T follicular helper cell (primary cell): Measurements from ENCODE around the gene VTI1A.

Experiments
- DNase-seq: peaks from one replicate; pipeline ENCODE4 v3.0.0-alpha.2; 2020; ENCODE audit warnings: low read depth

Gene VTI1A

GRCh38 chr10:112546474-112546873 lies 99.5 kb downstream of the VTI1A start:
- no peak for DNase-seq

- DNase-seq = no peak
Observed at GRCh38 chr10:112548535-112549276, 101.7 kb downstream of the VTI1A start.

GRCh38 chr10:112552593-112553110 lies 105.6 kb downstream of the VTI1A start:
- no peak for DNase-seq

- DNase-seq = no peak
Observed at GRCh38 chr10:112553315-112553714, 106.3 kb downstream of the VTI1A start.

- no peak for DNase-seq
Observed at GRCh38 chr10:112554263-112554662, 107.2 kb downstream of the VTI1A start.

- no peak for DNase-seq
Observed at GRCh38 chr10:112557197-112557596, 110.2 kb downstream of the VTI1A start.

- DNase-seq = no peak
Observed at GRCh38 chr10:112558476-112559142, 111.6 kb downstream of the VTI1A start.

- DNase-seq = no peak
Observed at GRCh38 chr10:112559349-112559748, 112.3 kb downstream of the VTI1A start.

- no peak for DNase-seq
Observed at GRCh38 chr10:112562122-112562521, 115.1 kb downstream of the VTI1A start.

- DNase-seq = no peak
Observed at GRCh38 chr10:112562809-112563663, 116.0 kb downstream of the VTI1A start.

- DNase-seq = no peak
Observed at GRCh38 chr10:112564337-112564736, 117.3 kb downstream of the VTI1A start.

GRCh38 chr10:112565434-112566053 lies 118.5 kb downstream of the VTI1A start:
- no peak for DNase-seq

GRCh38 chr10:112570585-112570984 lies 123.6 kb downstream of the VTI1A start:
- no peak for DNase-seq

- DNase-seq = no peak
Observed at GRCh38 chr10:112579578-112579977, 132.6 kb downstream of the VTI1A start.

- no peak for DNase-seq
Observed at GRCh38 chr10:112580267-112580666, 133.3 kb downstream of the VTI1A start.

- DNase-seq = no peak
Observed at GRCh38 chr10:112581921-112582320, 134.9 kb downstream of the VTI1A start.

- DNase-seq = no peak
Observed at GRCh38 chr10:112583236-112583939, 136.4 kb downstream of the VTI1A start.

- no peak for DNase-seq
Observed at GRCh38 chr10:112584276-112584675, 137.3 kb downstream of the VTI1A start.

- no peak for DNase-seq
Observed at GRCh38 chr10:112585126-112585525, 138.1 kb downstream of the VTI1A start.

- DNase-seq = no peak
Observed at GRCh38 chr10:112585960-112586359, 138.9 kb downstream of the VTI1A start.

- no peak for DNase-seq
Observed at GRCh38 chr10:112587729-112588128, 140.7 kb downstream of the VTI1A start.
